ENCODE measurements around the gene TREX2. TPM values are rescaled to one million over a fixed set of nuclear protein-coding genes. Genes with fewer than 3 reads are reported as not detected.

Gene TREX2
- total RNA-seq, 2 donors from 2014 or later: 1.0 to 1.6 TPM

GRCh38 chrX:153488231-153488914, 42.5 kb upstream of the TREX2 start:
- Histone ChIP-seq H3K27ac (no peak overlapping the region), H3K27me3 (no peaks in the 10 kb centered on the region), H3K4me3 (no peak overlapping the region), H3K36me3 (replicated peaks in 1 of 2; ENCODE audit: insufficient read depth in 1 of 2, low read depth in 2 of 2) (no peaks in the 10 kb centered on the region), H3K9me3 (no peaks in the 10 kb centered on the region), H3K4me1 (peaks cover 7% of the 10 kb centered on the region)
- DNase-seq (peak in 1 of 4 donors; percentile 16), ATAC-seq (no peak)
- intact Hi-C loops (cut with DNase I): no loop called here
- TF ChIP-seq CTCF (IDR thresholded peaks at IDR 0.05) (no peak), POLR2A (IDR thresholded peaks at IDR 0.05) (no peak)
- 28 to 64% methylated on average over 9 to 13 of the region's 27 CpGs for WGBS, 2 donors

DNA sequence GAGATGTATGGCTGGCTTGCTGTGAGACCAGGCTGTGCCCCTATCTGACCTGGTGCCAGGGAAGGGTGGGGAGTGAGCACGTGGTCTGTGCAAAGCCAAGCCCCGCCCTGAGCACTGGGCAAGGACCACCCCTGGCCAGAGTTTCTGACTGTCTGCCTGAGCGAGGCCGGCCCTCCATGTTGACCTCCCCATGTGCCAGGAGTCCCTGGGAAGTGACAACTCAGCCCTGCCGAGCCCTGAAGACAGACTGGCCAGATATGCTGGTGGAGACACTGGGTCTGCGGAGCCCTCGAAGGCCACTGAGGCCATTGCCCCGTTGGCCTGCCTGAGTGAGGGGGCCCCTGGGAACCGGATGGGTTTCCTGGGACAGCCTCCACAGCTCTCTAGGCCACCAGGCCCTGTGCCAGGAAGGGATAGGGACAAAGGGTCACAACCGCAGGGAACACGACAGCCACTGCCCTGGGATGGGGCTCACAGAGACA, 41.8 kb upstream of the TREX2 start:
- no peak for TF ChIP-seq CTCF (IDR thresholded peaks at IDR 0.05)
- no peak for TF ChIP-seq POLR2A (IDR thresholded peaks at IDR 0.05)
- intact Hi-C loops (cut with DNase I): no loop called here
- ATAC-seq (no peak), DNase-seq (no peak)
- Histone ChIP-seq H3K27me3 (no peaks in the 10 kb centered on the region), H3K27ac (no peak overlapping the region), H3K4me3 (no peak overlapping the region), H3K36me3 (replicated peaks in 1 of 2; ENCODE audit: insufficient read depth in 1 of 2, low read depth in 2 of 2) (no peaks in the 10 kb centered on the region), H3K9me3 (no peaks in the 10 kb centered on the region), H3K4me1 (peaks cover 7% of the 10 kb centered on the region)
- 81% methylated on average over 10 of the region's 11 CpGs; no CpG with 5 or more reads in 1 of the 2 donors for WGBS, 2 donors

DNA sequence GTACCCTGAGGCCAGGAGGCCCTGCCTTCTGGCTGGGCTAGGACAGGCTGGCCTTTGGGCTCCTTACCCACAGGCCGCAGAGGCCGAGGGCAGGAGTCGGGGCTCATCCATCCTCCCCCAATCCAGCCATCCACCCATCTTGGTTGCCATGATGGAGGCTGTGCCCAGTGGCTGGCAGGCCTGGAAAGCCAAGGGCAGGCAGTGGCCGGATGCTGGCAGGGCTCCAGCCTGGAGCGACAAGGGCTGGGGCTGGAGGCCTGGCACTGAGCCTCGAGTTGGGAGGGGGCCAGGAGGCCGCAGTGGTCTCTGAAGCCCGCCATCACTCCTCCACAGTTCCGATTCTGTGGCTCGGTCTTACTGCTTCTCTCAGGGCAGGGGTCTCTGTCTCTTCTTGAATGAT, 40.3 kb upstream of the TREX2 start:
- Histone ChIP-seq H3K27me3 (no peaks in the 10 kb centered on the region), H3K4me3 (no peak overlapping the region), H3K9me3 (no peaks in the 10 kb centered on the region), H3K36me3 (replicated peaks in 1 of 2; ENCODE audit: insufficient read depth in 1 of 2, low read depth in 2 of 2) (no peaks in the 10 kb centered on the region), H3K4me1 (peaks cover 7% of the 10 kb centered on the region), H3K27ac (no peak overlapping the region)
- TF ChIP-seq POLR2A (IDR thresholded peaks at IDR 0.05): no peak
- intact Hi-C loops (cut with DNase I): no loop called here
- ATAC-seq (no peak), DNase-seq (no peak)
- WGBS, 2 donors: 70 to 100% methylated on average over 2 to 7 of the region's 10 CpGs

- H3K4me3 ChIP-seq: no peak overlapping the region
- TF ChIP-seq POLR2A (IDR thresholded peaks at IDR 0.05) (no peak), CTCF (IDR thresholded peaks at IDR 0.05) (no peak)
- H3K36me3 ChIP-seq (replicated peaks in 1 of 2; ENCODE audit: insufficient read depth in 1 of 2, low read depth in 2 of 2): no peaks in the 10 kb centered on the region
- no peak for DNase-seq
- H3K27ac ChIP-seq: no peak overlapping the region
- H3K4me1 ChIP-seq: peaks cover 7% of the 10 kb centered on the region
- no peaks in the 10 kb centered on the region for H3K9me3 ChIP-seq
- intact Hi-C loops (cut with DNase I): no loop called here
- no peak for ATAC-seq
- no peaks in the 10 kb centered on the region for H3K27me3 ChIP-seq
- WGBS, 2 donors: 86% methylated on average over 21 of the region's 30 CpGs; no CpG with 5 or more reads in 1 of the 2 donors
These were observed 39.7 kb upstream of the TREX2 start for GRCh38 chrX:153485396-153486080.

DNA sequence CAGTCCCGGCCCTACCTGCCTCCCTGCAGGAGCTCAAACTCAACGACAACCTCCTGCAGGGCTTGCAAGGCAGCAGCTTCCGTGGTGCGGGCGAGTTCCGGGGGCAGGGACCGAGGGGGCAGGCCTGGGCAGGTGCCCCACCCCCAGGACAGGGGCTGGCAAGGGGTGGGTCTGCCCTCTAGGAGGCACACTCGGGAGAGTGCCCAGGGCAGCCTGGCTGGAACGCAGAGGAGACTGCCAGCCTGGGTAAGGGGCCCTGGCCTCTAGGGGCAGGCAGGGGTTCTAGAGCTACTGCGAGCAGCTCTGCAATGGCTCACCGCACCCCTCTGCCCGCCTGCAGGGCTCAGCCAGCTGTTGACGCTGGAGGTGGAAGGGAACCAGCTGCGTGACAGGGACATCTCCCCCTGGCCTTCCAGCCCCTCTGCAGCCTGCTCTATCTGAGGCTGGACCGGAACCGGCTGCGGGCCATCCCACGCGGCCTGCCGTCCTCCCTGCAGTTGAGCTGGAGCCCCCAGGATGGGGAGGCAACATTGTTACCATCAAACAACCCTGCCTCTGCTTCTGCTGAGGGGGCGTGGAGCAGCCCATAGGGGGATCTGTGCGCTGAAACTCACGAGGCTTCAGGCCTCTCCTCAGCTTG, 36.6 kb upstream of the TREX2 start:
- DNase-seq (no peak), ATAC-seq (no peak)
- no peaks in the 10 kb centered on the region for H3K27me3 ChIP-seq
- intact Hi-C loops (cut with DNase I): no loop called here
- no peak overlapping the region for H3K4me3 ChIP-seq
- H3K9me3 ChIP-seq: no peaks in the 10 kb centered on the region
- no peak overlapping the region for H3K27ac ChIP-seq
- H3K4me1 ChIP-seq: no peaks in the 10 kb centered on the region
- 80% methylated on average over 13 of the region's 23 CpGs; no CpG with 5 or more reads in 1 of the 2 donors for WGBS, 2 donors
- no peaks in the 10 kb centered on the region for H3K36me3 ChIP-seq (replicated peaks in 1 of 2; ENCODE audit: insufficient read depth in 1 of 2, low read depth in 2 of 2)
- TF ChIP-seq CTCF (IDR thresholded peaks at IDR 0.05) (no peak), POLR2A (IDR thresholded peaks at IDR 0.05) (no peak)
